ENCODE results near the gene ACTR3.
A peak's percentile ranks its signal among the peaks of the same experiment; 100 is the strongest.
"Not testable (repeated sequence)": the region's sequence is repeated elsewhere in the genome, so short reads cannot be mapped to it uniquely, and the experiment has no call there.

ACTR3 gene

DNA sequence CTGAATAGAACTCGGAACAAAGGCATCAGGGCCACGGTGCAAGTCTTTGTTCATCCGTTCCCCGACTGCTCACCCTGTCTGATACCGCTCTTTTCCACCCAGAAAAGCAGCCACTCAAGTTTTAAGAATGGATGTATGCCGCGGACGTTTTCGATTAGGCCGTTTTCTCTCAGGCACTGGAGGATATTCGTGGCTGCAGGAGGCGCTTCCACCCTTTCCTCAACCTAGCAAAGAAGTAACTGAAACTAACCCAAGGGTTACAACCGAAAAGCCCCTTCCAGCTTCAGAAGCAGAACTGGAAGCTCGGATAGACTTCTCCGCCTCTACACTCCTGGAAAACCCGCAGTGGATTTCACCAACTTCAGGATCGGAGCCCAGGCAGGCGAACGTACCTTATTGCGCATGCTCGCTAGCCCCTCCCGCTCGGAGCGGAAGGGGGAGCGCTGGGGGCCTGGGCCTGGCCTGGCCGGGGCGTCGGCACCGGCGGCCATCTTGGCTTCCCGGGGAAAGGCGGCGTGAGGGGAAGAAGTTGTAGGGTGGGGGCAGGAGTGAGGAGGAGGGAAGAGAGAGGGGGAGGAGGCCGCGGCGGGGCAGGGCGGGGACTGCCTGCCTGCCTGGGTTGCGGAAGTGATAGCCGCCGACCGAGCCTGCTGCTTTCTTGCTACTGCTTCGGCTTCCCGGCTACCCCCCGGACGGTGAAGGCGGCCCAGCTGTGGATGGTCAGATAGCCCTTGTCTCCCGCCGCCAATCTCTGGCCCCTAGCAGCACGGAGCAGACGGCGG is at the start of gene ACTR3:
TSS of gene ACTR3 (plus strand) at position 619 of the 782 bp plus-strand sequence. CDS start 191 bp downstream, outside the sequence.
- peak; percentile 99 for DNase-seq (ENCODE audit: low spot score)

DNA sequence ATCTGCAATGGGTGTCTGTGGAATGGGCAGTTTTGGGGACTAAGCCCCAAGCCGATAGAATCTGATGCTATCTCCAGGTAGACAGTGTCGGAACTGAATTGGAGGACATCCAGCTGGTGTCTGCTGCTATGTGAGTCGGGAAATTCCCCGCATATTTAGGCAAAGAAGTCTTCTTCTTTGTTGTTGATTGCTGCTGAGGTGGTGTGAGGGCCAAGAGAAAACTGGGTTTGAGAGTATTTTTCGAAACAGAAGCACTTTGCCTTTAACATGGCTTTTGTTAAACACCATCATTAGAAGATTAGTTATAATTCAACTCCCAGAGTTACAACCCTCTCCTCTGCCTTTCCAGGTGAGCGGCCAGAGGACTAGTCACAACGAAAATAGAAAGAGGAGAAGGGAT is 49.4 kb upstream of the ACTR3 start:
- DNase-seq (ENCODE audit: low spot score): no peak

DNA sequence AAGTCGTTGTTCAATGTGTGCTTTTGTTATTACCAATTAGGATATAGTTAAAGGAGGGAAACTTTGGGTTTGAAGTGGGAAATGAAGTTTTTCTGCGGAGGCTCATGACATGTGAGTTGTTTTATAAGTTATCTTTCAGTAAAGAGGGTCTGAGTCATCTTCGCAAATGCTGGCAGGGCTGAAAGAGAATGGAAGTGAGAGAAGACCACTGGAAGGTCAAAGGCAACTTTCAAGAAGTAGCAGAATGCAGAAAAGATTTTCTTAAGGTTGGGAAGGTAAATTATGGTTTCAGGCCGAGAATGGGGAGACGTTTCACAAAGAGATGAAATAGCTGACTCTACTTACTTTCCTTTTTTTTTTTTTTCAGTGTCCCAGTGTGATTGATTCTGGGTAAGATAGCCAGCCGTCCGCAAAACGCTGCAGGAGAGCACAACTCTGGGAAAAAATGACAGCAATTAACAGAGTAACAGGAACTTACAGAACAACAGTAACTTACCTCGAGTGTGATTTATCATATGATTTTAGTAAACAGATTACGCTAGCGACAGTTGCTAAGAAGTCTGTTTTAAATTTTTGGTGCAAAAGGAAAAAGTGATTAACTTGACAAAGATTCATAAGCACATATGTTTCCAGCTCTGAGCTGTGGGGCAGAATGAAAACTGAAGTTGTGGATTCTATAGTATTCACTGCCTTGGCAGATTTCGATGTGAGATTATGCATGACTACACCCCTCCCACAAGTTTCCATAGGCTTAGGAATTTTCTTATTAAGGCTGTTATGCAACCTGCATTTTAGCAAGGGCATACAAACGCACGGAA is 46.8 kb upstream of the ACTR3 start:
- DNase-seq (ENCODE audit: low spot score): no peak

DNA sequence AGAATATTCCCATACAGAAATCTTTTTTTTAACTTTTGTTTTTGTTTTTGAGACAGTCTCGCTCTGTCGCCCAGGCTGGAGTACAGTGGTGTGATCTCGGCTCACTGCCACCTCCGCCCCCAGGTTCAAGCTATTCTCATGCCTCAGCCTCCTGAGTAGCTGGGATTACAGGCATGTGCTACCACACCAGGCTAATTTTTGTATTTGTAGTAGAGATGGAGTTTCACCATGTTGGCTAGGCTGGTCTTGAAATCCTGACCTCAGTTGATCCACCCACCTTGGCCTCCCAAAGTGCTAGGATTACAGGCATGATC is 46.2 kb upstream of the ACTR3 start:
- DNase-seq (ENCODE audit: low spot score): not testable (repeated sequence)

DNA sequence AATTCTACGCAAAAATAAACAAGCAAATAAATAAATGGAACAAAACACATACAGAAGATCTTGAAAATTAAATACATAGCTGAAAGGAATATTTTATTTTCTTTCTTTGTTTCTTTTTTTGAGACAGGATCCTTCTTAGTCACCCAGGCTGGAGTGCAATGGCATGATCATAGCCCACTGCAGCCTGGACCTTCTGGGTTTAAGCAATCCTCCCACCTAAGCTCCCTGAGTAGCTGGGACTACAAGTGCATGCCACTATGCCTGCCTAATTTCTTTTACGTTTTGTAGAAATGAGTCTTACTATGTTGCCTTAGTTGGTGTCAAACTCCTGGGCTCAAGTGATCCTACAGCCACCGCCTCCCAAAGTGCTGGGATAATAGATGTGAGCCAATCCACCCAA is 44.6 kb upstream of the ACTR3 start:
- DNase-seq (ENCODE audit: low spot score): no peak

DNA sequence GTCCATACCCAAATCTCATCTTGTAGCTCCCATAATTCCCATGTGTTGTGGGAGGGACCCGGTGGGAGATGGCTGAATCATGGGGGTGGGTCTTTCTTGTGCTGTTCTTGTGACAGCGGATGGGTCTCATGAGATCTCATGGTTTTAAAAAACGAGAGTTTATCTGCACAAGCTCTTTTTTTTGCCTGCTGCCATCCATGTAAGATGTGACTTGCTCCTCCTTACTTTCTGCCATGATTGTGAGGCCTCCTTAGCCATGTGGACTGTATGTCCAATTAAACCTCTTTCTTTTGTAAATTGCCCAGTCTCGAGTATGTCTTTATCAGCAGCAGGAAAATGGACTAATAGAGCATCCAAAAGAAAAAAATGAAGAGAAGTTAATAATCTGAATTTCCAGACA is 44.1 kb upstream of the ACTR3 start:
- not testable (repeated sequence) for DNase-seq (ENCODE audit: low spot score)

DNA sequence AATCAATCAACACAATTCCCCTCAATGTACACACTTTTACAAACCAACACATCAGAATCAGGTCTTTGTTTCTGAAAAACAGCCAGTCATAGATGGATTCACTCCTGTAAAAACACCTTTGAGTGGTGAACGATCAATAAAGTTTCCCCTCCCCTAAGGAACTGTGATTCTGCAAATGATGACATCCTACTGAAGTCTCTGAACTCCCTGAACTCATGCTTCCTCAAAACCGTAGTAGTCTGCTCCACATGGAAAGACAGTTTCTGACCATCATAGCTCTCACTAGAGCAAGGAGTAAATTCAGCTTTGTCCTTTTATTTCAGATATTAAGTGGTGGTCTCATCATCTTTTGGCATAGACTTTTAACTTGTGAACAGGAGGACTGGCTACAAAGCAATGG is 43.5 kb upstream of the ACTR3 start:
- DNase-seq (ENCODE audit: low spot score): no peak

DNA sequence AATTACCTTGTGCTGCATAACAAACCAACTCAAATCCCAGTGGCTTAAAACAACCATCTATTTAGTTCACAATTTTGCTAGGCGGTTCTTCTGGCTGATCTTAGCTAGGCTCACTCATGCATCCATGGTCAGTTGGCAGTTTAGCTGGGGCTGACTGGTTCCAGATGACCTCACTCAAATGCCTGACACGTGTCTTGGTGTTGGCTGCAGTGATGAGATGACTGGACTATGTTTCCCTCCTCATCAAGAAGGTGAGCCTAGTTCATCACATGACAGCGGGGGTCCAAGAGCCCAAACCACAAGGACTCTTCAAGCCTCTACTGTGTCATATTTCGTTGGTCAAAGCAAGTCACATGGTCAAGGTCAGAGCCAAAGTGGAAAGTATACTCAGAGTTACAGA is 42.7 kb upstream of the ACTR3 start:
- DNase-seq (ENCODE audit: low spot score): no peak

DNA sequence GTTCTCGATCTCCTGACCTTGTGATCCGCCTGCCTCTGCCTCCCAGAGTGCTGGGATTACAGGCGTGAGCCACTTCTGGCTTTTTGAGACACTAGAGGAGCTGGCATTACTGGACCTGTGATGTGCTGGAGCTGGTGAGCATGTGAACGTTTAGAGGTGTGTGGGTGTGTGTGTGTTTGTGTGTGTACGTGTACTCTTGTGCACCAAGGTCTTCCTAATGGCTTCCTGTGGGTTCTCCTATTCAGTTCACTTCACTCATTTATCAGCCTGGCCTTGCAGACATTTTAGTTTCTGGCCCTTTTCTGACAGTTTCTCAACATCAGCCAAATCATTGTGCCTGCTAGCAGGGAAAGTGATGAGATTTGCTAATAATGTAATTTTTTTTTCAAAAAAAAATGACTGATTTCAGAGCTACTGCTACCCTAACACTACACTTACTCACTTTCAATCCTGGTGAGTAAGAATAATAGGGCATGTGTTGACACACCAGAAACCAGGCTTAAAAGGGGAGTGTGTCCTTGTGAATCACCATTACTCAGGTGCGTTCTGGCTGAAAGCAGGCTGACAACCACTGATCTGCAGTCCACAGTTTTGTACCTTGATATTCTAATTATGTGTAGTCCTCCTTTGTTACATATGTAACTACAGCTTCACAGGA is 41.0 kb upstream of the ACTR3 start:
- DNase-seq (ENCODE audit: low spot score): no peak

DNA sequence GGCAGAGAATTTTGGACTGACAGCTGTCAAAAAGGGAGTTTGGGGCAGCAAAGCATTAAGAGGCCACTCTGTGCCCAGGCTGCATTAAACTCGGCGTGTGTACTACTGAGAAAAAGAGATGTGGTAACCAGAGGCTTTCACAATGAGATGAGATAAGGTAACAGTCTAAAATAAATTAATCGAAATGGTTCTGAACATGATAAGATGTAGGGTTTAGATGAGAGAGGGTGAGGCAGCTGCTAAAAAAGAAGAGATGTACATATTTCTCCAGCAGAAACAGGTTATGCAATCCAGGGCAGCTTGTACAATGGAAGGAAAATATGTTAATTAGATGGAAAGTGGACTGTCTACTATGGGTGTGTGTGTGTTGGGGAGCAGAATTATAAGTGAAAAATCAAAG is 39.2 kb upstream of the ACTR3 start:
- no peak for DNase-seq (ENCODE audit: low spot score)

DNA sequence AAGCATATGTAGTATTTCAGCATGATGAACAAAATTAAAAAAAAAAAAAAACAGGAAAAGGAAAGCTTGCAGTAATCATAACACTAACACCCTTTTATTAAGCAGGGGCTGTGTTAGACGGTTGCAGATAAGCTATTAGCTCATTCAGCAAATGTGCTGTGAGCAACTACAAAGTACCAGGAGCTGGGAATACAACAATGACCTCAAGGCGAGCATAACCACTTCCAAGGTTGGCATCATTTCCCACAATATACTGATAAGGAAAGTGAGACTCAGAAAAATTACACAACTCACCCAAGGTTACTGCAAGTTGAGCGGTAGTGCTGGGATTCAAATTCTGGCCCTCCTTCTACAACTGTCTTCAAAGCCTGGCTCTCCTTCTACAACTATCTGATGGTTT is 38.2 kb upstream of the ACTR3 start:
- no peak for DNase-seq (ENCODE audit: low spot score)

DNA sequence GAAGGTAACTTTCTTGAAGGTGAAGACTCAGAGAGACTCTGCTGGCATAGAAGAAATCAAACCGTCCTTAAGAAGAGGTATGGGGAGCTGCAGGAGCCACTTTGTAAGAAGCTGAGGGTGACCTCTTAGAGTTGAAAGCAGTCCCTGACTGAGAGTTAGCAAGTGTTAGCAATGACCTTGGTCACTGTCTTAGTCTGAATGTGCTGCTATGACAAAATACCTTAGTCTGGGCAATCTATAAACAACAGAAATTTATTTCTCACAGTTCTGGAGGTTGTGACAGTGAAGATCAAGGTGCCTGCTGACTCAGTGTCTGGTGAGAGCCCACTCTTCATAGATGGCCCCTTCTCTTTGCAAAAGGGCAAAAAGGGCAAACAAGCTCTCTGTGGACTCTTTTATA is 35.7 kb upstream of the ACTR3 start:
- no peak for DNase-seq (ENCODE audit: low spot score)

DNA sequence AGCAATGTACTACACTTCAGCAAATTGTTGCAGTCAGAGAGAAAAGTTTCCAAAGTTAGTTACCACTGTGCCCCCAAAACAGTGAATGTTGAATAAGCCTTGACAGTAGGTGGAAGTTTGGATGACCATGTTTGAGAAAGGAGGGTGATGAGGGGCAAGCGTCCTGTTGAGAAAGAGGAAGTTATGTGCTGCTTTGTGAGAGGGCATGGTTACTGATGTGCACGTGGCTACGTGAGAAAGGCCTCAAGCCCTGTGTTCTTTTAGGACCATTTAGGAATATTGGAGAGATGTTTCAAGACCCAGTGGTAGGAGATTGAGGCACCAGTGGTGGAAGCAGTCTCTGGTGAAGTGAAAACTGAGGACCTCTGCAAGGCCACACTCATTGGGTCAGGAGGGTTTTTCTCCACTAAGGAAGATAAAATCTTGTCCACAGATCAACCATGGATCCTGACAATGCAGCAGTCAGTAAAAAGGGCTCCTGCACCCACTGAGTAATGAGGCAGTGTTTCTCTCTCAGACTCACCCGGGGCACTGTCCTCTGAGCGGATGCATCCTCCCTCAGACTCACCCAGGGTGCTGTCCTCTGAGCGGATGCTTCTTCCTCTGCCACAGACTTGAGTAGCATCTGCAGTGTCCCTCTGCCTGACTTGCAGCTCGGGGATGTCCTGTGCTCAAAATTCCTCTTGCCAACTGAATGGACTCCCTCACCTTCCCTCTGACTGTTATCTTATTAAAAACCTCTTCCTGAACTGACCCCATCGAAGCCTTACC is 34.7 kb upstream of the ACTR3 start:
- DNase-seq (ENCODE audit: low spot score): peak; percentile 58

DNA sequence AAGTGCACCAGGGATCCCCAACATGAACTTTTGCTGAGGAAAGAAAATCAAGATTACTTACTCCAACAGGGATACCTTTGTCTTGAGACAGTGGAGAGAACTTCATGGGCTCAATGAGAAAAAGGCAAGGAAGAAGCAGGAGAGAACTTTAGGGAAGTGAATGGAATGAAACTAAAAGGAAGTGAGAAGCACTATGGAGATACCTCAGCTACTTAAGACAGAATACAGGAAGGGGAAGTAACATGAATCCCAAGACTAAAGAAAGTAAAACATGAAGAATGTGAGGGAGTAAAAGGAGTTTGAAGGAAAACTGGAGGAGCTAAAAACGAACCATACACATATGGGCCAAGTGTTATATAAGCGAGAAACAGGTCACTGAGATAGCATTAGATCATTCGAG is 32.4 kb upstream of the ACTR3 start:
- peak; percentile 57 for DNase-seq (ENCODE audit: low spot score)

DNA sequence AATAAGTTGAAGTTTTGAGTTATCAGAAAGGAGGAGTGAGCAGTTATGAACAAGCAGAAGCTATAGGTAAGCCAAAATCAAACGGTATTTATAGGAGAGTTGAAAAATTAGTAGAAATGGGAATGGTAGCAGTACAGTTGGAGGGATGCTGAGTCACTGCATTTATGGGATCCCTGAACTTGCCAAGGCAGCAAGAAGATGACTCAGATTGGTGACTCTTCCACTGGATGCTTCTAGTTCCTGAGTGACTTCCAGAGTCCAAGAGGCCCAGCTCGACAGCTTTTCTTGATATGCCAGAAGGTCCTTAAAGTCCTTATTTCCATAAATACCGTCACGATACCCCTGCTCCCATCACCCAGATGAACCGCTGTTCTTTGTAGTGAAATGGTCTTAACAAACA is 31.1 kb upstream of the ACTR3 start:
- no peak for DNase-seq (ENCODE audit: low spot score)

DNA sequence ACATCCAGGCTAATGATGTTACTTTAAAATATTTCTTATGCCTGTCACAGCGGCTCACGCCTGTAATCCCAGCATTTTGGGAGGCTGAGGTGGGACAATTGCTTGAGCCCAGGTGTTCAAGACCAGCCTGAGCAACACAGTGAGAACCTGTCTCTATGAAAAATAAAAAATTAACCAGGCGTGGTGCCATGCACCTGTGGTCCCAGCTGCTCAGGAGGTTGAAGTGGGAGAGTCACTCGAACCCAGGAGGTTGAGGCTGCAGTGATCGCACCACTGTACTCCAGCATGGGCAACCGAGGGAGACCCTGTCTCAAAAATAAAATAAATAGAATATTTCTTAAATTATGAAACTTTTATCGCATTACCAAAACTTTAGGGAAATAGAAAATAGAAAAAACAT is 28.1 kb upstream of the ACTR3 start:
- no peak for DNase-seq (ENCODE audit: low spot score)

DNA sequence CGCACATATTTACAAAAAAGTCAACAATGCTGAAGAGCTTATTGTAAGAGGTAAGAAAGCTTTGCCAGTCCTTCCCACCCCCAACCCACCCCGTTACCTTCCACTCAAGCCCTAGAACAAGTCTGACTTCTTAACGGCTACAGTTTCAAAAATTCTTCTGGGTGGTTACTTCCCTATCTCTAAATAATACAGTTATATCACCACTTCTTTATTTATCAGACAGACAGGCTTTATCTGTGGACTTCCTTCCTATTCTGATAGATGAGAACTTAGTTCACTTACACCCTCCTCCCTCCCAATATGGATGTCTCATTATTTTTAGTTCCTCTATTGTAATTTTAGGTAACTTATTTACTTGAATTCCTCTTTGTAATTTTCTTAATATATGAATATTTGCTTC is 26.7 kb upstream of the ACTR3 start:
- peak; percentile 45 for DNase-seq (ENCODE audit: low spot score)

DNA sequence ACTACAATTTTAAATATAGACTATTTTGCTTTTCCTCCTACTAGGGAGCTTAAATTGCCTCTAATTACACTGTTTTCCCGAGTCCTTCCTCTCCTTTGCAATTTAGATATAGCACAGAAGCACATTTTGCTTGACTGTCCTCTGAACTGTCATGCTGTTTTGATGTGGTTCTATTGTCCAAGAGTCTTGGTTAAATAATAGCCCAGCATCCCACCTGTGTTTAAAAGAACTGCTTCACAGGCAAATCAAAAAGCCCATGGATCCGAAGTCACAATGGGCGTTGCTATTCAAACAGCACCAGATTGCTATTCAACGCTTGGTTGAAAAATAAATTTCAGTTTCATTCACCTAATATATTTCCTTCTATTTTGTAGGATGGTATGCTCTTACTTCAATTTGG is 22.3 kb upstream of the ACTR3 start:
- no peak for DNase-seq (ENCODE audit: low spot score)

DNA sequence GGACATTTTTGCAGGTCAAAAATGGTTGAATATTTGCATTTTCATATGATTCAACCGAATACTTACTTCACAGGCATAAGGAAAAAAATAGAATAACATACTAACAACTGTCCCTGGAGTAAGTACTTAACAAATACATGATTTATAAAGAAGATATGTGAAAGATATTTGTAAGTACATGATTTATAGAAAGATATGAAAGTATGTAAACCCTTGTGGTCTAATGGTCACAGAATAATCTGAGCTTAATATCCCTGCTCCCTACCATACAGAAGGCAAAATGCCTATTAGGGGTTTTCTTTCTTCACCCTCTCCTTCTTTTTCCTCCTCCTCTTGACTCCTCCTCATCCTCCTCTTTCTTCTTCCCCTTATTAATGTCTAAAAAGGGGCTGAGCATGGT is 20.6 kb upstream of the ACTR3 start:
- no peak for DNase-seq (ENCODE audit: low spot score)

DNA sequence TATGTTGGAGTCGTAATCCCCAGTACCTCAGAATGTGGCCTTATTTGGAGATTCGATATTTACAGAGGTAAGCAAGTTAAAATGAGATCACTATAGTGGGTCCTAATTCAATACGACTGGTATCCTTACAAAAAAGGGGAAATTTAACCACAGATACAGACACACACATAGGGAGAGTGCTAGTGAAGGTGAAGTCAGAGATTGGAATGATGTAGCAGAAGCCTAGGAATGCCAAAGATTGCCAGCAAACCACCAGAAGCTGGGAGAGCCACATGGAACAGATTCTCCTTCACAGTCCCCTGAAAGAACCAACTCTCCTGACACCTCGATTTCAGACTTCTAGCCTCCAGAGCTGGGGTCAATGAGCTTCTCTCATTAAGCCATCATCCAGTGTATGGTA is 17.7 kb upstream of the ACTR3 start:
- DNase-seq (ENCODE audit: low spot score): no peak

DNA sequence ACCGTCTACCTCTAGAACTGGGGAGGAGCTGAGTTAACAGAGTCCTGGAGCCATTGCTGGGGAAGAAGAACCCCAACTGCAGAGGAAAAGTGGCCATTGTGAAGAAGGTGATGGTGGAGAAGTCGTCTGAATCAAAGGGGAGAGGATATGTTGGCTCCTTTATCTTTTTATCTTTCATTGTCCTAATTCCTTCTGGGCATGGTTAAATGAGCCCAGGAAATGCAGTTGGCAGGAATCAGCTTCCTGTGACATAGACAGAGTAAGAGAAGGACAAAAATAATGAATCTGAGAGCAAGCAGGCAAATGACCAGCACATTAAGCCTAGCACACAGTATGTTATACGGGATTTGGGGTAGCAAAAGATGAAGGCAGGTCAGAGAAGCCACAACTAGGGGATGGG is 16.0 kb upstream of the ACTR3 start:
- DNase-seq (ENCODE audit: low spot score): no peak

DNA sequence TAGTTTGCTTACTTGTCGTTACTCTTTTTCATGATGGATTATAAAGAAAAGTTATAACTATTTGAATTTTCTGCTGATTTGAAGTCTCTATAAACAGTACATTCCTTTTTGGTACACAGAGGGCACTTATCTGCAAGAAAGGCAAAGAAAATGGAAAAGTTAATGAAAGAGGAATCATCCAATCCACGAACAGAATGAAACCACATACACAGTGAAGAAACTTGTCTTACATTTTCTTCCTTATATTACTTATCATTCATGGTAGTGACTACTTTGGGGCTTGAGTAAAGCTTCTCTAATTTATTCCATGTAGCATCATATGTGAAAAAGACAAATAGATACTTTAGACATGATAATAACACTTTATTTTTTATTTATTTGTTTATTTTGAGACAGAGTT is 14.8 kb upstream of the ACTR3 start:
- DNase-seq (ENCODE audit: low spot score): no peak
